Endometrial microvascular endothelial cells (primary cell): ENCODE data around the gene TREH. TPM values are rescaled to one million over a fixed set of nuclear protein-coding genes. Genes with fewer than 3 reads are reported as not detected.

ENCODE experiments used
- in situ Hi-C: cut with HindIII; loops from 2 replicates; pipeline ENCODE4 v1.10.0; 2017; ENCODE audit warnings: low sequenced_read_pairs, low pct_unique_long_range_greater_than_20kb; ENCODE audit errors: inconsistent ontology term
- total RNA-seq: library from RNA; depleted of rRNA; stranded (reverse); fragments of >200 nt; gene quantifications from one replicate; pipeline ENCODE4 v1.2.3, GENCODE V29; 2015; ENCODE audit errors: inconsistent ontology term

The TREH gene
- total RNA-seq, 1 donor from 2014 or later, result not detected

GRCh38 chr11:118674082-118674435 is 5.4 kb downstream of the TREH start:
- in situ Hi-C loops, result no loop called here

GRCh38 chr11:118673361-118674081 is 5.9 kb downstream of the TREH start:
- in situ Hi-C loops, result no loop called here

GRCh38 chr11:118672846-118673245 is 6.6 kb downstream of the TREH start:
- in situ Hi-C loops, result no loop called here

GRCh38 chr11:118671254-118671653 is 8.2 kb downstream of the TREH start:
- in situ Hi-C loops, result no loop called here

- in situ Hi-C loops, result no loop called here
Observed at GRCh38 chr11:118670063-118670462, 9.4 kb downstream of the TREH start.

- in situ Hi-C loops, result no loop called here
Observed at GRCh38 chr11:118666371-118666770, 13.1 kb downstream of the TREH start.

GRCh38 chr11:118663902-118664301 is 15.5 kb downstream of the TREH start:
- in situ Hi-C loops, result no loop called here

GRCh38 chr11:118663381-118663780 is 16.1 kb downstream of the TREH start:
- in situ Hi-C loops, result no loop called here

- in situ Hi-C loops, result no loop called here
Observed at GRCh38 chr11:118662401-118663271, 16.8 kb downstream of the TREH start.

GRCh38 chr11:118661425-118662301 is 17.8 kb downstream of the TREH start:
- in situ Hi-C loops, result no loop called here

GRCh38 chr11:118660681-118661424 is 18.6 kb downstream of the TREH start:
- in situ Hi-C loops, result no loop called here

- in situ Hi-C loops, result no loop called here
Observed at GRCh38 chr11:118659953-118660680, 19.3 kb downstream of the TREH start.

- in situ Hi-C loops, result no loop called here
Observed at GRCh38 chr11:118659314-118659952, 20.0 kb downstream of the TREH start.

- in situ Hi-C loops, result no loop called here
Observed at GRCh38 chr11:118658429-118659313, 20.8 kb downstream of the TREH start.

GRCh38 chr11:118657709-118658428 is 21.6 kb downstream of the TREH start:
- in situ Hi-C loops, result no loop called here

- in situ Hi-C loops, result no loop called here
Observed at GRCh38 chr11:118657238-118657637, 22.2 kb downstream of the TREH start.
